Type B pancreatic cell (in vitro differentiated cells): ENCODE measurements around the gene PDE3A. TPM values are rescaled to one million over a fixed set of nuclear protein-coding genes. Genes with fewer than 3 reads are reported as not detected.

Experiments used
- DNase-seq: peaks from one replicate; pipeline ENCODE4 v3.0.0; 2021; ENCODE audit warnings: mixed read lengths; ENCODE audit not compliant: unreplicated experiment; ENCODE audit errors: extremely low spot score
- H3K27ac Mint-ChIP-seq: 2 replicates; pipeline ENCODE4 v1.8.0; 2021; ENCODE audit warnings: mild to moderate bottlenecking, mixed read lengths
- H3K27me3 Mint-ChIP-seq: 2 replicates; pipeline ENCODE4 v1.8.0; 2021; ENCODE audit warnings: mixed read lengths
- H3K36me3 Mint-ChIP-seq: 2 replicates; pipeline ENCODE4 v1.8.0; 2021; ENCODE audit warnings: mixed read lengths
- H3K4me1 Mint-ChIP-seq: one replicate; pipeline ENCODE4 v1.8.0; 2021; ENCODE audit warnings: mixed read lengths; ENCODE audit not compliant: unreplicated experiment
- H3K4me3 Mint-ChIP-seq: 2 replicates; pipeline ENCODE4 v1.8.0; 2021; ENCODE audit warnings: mild to moderate bottlenecking, mixed read lengths
- H3K9me3 Mint-ChIP-seq: 2 replicates; pipeline ENCODE4 v1.8.0; 2021; ENCODE audit warnings: mixed read lengths
- total RNA-seq: library from RNA; stranded (reverse); gene quantifications from 2 replicates; pipeline ENCODE4 v1.2.1, GENCODE V29; 2021; ENCODE audit warnings: low replicate concordance
- TF ChIP-seq, protein P1 (sequence below): fragments of 200-600 bp; sonication (generic); conservative IDR thresholded peaks from 2 replicates; pipeline ENCODE4 v1.5.0; 2021; ENCODE audit warnings: antibody characterized with exemption, mild to moderate bottlenecking

Gene PDE3A
- total RNA-seq, 1 donor from 2014 or later: 19.7 TPM

DNA sequence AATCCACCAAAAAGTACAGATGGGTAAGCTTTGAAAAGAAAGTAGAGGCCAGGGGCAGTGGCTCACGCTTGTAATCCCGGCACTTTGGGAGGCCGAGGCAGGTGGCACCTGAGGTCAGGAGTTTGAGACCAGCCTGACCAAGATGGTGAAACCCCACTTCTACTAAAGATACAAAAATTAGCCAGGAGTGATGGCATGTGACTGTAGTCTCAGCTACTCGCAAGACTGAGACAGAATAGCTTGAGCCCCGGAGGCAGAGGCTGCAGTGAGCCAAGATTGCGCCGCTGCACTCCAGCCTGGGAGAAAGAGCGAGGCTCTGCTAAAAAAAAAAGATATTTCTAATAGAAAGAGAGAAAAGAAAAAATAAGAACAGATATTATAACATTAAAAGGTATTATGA is 192.6 kb downstream of the PDE3A start:
- no peak for DNase-seq
- H3K4me3 Mint-ChIP-seq: no peak overlapping the region
- no peaks in the 10 kb centered on the region for H3K36me3 Mint-ChIP-seq
- H3K27ac Mint-ChIP-seq: no peak overlapping the region
- H3K4me1 Mint-ChIP-seq: no peaks in the 10 kb centered on the region
- H3K9me3 Mint-ChIP-seq: no peaks in the 10 kb centered on the region
- TF ChIP-seq, protein P1, sequence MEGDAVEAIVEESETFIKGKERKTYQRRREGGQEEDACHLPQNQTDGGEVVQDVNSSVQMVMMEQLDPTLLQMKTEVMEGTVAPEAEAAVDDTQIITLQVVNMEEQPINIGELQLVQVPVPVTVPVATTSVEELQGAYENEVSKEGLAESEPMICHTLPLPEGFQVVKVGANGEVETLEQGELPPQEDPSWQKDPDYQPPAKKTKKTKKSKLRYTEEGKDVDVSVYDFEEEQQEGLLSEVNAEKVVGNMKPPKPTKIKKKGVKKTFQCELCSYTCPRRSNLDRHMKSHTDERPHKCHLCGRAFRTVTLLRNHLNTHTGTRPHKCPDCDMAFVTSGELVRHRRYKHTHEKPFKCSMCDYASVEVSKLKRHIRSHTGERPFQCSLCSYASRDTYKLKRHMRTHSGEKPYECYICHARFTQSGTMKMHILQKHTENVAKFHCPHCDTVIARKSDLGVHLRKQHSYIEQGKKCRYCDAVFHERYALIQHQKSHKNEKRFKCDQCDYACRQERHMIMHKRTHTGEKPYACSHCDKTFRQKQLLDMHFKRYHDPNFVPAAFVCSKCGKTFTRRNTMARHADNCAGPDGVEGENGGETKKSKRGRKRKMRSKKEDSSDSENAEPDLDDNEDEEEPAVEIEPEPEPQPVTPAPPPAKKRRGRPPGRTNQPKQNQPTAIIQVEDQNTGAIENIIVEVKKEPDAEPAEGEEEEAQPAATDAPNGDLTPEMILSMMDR: no peak
- H3K27me3 Mint-ChIP-seq: no peaks in the 10 kb centered on the region

DNA sequence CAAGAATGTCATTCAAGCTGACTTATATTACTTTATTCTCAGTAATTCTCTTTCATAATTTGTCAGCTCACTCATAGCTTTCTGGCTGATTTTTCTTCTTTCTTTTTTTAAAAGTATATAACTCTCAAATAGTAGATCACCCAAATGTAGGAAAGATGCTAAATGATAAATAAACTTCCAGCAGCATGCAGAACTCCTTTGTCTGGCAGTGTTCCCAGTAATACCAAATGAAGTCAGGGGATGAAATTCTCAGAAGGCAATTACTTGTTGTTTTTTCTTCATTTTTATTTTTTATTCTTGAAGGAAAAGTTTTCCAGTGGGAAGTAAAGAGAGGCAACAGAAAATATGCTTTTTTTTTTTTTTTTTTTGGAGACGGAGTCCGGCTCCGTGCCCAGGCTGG is 193.5 kb downstream of the PDE3A start:
- DNase-seq: no peak
- no peak overlapping the region for H3K27ac Mint-ChIP-seq
- no peaks in the 10 kb centered on the region for H3K9me3 Mint-ChIP-seq
- no peaks in the 10 kb centered on the region for H3K27me3 Mint-ChIP-seq
- TF ChIP-seq, protein P1: no peak
- no peaks in the 10 kb centered on the region for H3K4me1 Mint-ChIP-seq
- H3K36me3 Mint-ChIP-seq: no peaks in the 10 kb centered on the region
- no peak overlapping the region for H3K4me3 Mint-ChIP-seq

DNA sequence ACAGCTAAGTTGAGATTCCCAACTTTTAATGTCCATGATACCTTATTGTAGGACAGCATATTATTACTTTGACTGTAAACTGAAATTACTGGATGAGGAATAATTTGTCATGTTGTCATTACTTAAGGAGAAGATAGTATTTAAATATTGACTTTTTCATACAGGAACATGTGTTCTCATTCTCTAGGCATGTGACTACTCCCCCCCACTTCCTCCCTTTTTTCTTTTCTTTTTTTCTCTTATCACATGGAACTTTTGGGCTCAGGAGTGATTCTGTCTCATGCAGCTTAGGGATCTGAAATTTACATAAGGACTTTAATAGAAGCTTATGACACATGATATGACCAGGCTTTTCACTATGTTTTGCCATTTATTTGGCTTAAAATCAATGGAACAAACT is 199.1 kb downstream of the PDE3A start:
- Mint-ChIP-seq H3K27me3 (no peaks in the 10 kb centered on the region), H3K4me1 (no peaks in the 10 kb centered on the region), H3K9me3 (no peaks in the 10 kb centered on the region), H3K36me3 (no peaks in the 10 kb centered on the region), H3K27ac (no peak overlapping the region), H3K4me3 (no peak overlapping the region)
- DNase-seq: no peak
- TF ChIP-seq, protein P1: no peak

DNA sequence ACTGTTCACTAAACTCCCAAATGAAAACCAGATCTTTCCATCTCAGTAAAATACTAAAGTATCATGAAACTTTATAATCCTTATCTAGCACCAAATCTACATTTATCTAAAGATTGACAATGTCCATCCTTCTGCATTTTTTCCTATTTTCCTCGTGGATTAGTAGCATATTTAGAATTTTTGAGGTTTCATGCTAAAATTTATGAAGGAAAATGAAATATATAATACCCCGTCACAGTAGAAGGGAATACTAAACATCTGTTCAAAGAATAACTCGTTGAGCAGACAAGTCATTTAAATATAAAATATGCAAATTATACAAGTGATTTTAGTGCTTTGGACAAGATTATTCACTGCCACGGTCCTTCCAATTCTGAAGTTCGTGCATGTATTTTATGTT is 204.1 kb downstream of the PDE3A start:
- Mint-ChIP-seq H3K4me1 (no peaks in the 10 kb centered on the region), H3K36me3 (no peaks in the 10 kb centered on the region), H3K27ac (no peak overlapping the region), H3K27me3 (no peaks in the 10 kb centered on the region), H3K9me3 (no peaks in the 10 kb centered on the region), H3K4me3 (no peak overlapping the region)
- no peak for DNase-seq
- TF ChIP-seq, protein P1: no peak

DNA sequence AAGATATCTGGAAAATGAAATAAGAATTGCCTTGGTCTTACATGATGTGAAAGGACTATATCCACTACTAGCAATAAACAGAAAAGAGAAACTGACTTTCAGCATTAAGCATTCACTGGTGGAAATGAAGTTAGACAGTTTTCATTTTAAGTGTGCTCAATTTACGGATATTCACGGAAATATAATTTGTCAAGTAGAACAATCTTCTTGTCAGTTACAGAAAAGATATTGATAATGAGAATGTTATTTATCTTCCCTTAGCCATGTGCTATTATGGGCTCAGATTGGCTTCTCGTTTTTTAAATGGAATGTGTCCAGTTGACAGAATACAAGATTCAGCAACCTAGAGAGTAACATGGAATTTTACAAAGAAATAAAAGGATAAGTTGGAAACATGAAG is 208.2 kb downstream of the PDE3A start:
- H3K27me3 Mint-ChIP-seq: peaks cover 3% of the 10 kb centered on the region
- TF ChIP-seq, protein P1: no peak
- no peak for DNase-seq
- no peaks in the 10 kb centered on the region for H3K9me3 Mint-ChIP-seq
- H3K4me3 Mint-ChIP-seq: no peak overlapping the region
- H3K27ac Mint-ChIP-seq: no peak overlapping the region
- no peaks in the 10 kb centered on the region for H3K36me3 Mint-ChIP-seq
- H3K4me1 Mint-ChIP-seq: no peaks in the 10 kb centered on the region

DNA sequence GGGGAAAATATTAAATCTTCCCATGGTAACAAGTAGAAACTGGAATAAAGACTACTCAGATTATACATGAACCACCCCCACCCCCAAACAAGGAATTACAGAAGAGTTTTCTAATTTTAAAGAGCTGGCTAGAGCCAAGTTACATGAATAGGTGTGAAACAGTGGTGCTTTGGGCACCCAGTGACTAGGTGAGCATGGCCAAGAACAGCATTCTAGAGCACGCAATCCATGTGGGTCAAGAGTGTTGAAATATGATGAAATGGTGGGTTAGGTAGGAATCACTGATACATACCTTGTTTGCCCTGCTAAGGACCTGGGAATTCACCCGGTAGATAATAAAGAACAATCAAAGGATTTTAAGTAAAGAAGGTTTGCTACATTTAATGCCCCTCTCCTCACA is 208.7 kb downstream of the PDE3A start:
- peaks cover 3% of the 10 kb centered on the region for H3K27me3 Mint-ChIP-seq
- no peak for DNase-seq
- no peak overlapping the region for H3K27ac Mint-ChIP-seq
- H3K4me1 Mint-ChIP-seq: no peaks in the 10 kb centered on the region
- H3K9me3 Mint-ChIP-seq: no peaks in the 10 kb centered on the region
- H3K4me3 Mint-ChIP-seq: no peak overlapping the region
- TF ChIP-seq, protein P1: no peak
- H3K36me3 Mint-ChIP-seq: no peaks in the 10 kb centered on the region
